ENCODE measurements around the gene BRAP.

Gene BRAP

DNA sequence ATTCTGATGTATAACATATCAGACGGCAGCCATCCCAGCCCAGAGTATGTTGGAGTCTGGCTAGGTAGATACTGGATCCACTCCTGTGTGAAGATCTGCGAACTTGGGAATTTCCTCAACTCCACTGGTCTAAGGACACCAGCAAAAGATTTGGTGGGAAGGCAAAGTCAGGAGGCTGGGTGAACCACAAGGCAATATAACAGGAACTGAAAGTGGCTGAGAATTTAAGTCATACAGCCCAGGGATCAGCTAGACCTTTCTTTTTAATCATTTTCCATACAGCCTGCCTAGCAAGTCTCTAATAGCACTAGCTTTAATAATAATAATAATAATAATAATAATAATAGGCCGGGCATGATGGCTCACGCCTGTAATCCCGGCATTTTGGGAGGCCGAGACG lies 34.8 kb downstream of the BRAP start:
- TF ChIP-seq, protein P1, sequence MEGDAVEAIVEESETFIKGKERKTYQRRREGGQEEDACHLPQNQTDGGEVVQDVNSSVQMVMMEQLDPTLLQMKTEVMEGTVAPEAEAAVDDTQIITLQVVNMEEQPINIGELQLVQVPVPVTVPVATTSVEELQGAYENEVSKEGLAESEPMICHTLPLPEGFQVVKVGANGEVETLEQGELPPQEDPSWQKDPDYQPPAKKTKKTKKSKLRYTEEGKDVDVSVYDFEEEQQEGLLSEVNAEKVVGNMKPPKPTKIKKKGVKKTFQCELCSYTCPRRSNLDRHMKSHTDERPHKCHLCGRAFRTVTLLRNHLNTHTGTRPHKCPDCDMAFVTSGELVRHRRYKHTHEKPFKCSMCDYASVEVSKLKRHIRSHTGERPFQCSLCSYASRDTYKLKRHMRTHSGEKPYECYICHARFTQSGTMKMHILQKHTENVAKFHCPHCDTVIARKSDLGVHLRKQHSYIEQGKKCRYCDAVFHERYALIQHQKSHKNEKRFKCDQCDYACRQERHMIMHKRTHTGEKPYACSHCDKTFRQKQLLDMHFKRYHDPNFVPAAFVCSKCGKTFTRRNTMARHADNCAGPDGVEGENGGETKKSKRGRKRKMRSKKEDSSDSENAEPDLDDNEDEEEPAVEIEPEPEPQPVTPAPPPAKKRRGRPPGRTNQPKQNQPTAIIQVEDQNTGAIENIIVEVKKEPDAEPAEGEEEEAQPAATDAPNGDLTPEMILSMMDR (IDR thresholded peaks at IDR 0.05; ENCODE audit: low read depth, low read length), result no peak
- no peak for DNase-seq (ENCODE audit: extremely low read depth, low read depth)

DNA sequence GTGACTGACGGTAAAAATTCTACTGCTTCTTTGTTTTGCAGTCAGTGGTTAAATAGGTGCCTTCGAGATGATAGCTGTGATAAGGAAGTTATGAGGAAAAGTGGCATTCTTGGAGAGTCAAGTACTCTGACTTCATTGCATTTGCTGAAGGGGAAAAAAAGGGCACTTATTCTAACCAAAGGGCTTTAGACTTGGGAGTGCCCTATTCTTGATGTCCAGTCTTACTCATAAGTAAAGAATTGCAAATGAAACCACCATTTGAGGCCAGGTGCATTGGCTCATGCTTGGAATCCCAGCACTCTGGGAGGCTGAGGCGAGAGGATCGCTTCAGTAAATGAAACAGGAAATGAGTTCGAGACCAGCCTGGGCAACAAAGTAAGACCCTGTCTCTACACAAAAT lies 40.3 kb downstream of the BRAP start:
- no peak for DNase-seq (ENCODE audit: extremely low read depth, low read depth)
- TF ChIP-seq, protein P1 (IDR thresholded peaks at IDR 0.05; ENCODE audit: low read depth, low read length), result no peak

DNA sequence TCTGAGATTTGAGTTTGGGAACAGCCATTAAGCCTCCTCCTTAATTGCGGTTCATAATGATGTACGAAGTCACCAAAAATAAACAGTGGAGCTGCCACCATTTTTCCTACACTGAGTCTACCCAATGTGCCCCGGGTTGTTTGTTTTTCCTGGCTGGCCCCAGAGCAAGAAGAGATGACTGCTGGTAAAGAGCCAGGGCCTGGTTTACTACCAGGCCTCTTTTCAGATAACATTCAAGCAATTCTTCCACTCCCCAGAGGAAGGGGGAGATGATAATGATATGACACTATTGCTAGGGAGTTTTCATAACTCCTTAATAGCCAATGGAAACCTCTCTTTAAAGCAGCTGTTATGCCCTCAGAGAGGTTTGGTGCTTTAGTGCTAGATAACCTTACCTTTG lies 42.3 kb downstream of the BRAP start:
- TF ChIP-seq, protein P1 (IDR thresholded peaks at IDR 0.05; ENCODE audit: low read depth, low read length), result no peak
- DNase-seq (ENCODE audit: extremely low read depth, low read depth), result no peak

DNA sequence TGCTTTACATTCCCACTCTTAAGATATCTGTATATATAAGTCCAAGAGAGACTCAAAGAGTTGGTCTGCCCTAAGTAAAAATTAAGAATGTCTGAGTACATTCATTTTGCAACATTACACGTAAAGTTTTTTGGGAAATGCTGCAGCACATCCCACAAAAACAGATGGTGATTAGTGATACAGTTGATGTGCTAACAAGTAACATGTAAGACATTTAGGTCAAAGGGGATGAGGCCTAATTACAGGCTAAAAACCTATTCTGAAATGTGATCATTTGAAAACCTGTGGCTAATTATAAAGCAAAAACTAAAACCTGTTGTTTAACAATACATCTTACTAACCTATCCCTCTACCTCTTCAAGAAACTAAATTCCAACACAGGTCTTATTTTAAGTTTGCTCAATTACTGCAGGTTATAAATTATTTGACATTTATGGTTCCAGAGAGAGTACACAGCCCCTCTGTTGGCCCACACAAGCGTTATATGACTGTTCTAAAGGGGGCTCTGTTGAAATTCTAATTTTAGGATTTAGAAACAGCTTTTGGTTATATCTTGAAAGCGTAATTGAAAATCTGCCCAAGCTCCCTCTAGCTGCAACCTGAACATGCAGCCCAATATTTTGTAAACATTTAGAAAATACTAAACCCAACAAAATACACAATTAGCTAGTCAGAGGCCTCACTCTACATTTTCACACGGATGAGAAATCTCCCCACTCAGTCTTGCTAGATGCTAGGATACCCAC lies 42.9 kb downstream of the BRAP start:
- DNase-seq (ENCODE audit: extremely low read depth, low read depth), result no peak

DNA sequence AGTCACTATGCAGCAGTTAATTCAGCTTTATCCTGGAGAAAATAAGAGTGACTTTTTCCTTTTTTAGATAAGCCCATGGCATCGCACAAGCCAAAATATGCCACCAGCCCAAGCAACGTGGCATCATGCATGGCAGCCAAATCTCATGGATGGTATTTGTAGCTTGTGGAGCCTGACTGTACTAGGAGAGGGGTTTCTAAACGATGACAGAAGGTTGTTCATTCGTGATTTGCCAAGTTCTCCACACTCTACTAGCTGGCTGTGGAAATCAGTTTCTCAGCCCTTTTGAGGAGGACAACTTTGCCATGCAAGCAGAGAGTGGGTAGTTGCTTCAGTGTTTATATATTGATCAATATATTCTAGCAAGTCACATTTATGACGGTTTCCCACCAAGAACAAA lies 45.2 kb downstream of the BRAP start:
- TF ChIP-seq, protein P1 (IDR thresholded peaks at IDR 0.05; ENCODE audit: low read depth, low read length), result no peak
- DNase-seq (ENCODE audit: extremely low read depth, low read depth), result no peak

More for the DNA sequence above, 42.9 kb downstream of the BRAP start:
- TF ChIP-seq, protein P1 (IDR thresholded peaks at IDR 0.05; ENCODE audit: low read depth, low read length), result peak; percentile 35

DNA sequence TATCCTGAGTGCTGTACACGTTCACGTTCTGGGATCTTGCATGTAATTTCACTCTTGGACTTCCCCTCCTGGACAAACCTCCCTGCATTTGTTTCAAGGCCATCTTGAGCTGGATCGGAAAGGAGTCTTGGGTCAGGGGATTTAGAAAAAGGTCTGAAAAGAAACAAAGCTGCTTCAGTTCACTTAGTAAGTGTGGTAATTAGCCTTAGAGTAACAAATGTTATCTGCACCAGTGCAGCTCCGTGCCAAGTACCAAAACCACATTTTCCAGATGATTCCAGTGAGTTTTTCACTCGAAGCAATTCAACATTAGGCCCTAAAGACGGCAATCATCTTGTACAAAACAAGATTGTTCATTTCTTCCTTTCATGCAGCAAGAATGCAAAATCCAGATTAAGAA lies 47.2 kb downstream of the BRAP start:
- no peak for DNase-seq (ENCODE audit: extremely low read depth, low read depth)
- TF ChIP-seq, protein P1 (IDR thresholded peaks at IDR 0.05; ENCODE audit: low read depth, low read length), result no peak

DNA sequence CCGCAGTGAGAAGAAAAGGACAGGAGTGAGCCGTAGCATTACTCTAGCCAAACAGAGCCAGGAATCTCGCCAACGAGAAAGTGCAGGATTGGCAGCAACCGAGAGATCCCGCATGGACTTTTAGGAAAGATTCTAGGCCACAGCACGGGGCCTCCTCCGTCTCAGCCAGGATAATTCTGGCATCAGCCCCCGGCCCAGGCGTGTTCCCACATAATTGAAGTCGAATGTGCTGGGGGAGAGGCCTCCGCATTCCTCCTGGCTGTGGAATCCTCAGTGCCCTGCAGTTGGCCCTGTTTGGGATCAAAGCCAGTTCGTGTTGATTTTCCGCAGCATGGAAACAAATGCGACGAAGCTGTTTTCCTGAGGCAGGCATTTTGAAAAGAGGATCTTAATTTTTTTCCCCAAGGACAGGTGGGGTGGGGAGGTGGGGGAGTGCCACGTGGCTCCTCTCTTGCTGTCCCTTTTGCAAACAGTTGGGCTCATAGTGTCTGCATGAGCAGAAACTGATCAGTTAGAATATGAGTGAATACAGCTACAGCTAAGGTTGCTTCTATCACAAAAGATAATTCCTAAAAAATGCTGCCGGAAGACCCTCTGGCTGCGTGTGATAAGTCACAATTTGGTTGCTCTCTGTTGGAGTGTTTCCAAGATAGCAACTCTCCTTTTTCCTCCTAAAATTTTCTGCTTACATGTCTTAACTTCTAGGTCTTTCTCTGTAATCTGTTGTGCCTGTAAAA lies 49.4 kb downstream of the BRAP start:
- TF ChIP-seq, protein P1 (IDR thresholded peaks at IDR 0.05; ENCODE audit: low read depth, low read length), result no peak

More for the DNA sequence above, 49.4 kb downstream of the BRAP start:
- DNase-seq (ENCODE audit: extremely low read depth, low read depth), result peak; percentile 82

All from AG09319 (cell line).